ENCODE measurements around the gene PLEKHM2. TPM values are rescaled to one million over a fixed set of nuclear protein-coding genes. Genes with fewer than 3 reads are reported as not detected.
A peak's percentile ranks its signal among the peaks of the same experiment; 100 is the strongest.

The PLEKHM2 gene
- total RNA-seq, 4 donors from 2014 or later, result 34.6 to 57.9 (median 42.4) TPM

DNA sequence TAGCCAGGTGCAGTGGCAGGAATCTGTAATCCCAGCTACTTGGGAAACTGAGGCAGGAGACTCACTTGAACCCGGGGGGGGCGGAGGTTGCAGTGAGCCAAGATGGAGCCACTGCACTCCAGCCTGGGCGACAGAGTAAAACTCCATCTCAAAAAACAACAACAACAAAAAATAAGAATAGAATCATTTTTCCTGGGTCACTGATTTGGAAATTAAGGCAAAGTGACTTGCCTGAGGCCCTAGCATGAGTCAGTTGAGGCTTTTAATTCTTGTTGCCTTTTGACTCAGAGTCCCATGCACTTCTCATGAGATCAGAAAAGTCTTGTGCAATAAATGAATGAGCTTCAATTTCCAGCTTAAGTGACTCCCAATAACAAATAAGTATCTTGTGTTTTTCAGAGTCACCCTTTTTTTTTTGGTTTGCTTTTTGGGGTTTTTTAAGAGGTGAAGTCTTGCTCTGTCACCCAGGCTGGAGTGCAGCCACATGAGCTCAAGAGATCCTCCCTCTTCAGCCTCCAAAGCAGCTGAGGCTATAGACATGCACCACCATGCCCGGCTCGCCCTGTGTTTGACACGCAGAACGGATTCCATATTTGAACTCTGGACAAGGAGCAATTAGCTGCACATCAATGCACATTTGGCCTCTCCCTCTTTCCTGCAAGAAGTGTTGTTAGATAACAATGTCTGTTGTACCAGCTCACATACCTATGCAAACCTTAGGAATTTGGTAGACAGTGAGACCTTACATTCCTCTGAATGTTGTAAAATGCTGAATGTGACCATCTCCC is 3.4 kb upstream of the PLEKHM2 start:
- 55 to 70% methylated on average over 7 of the region's 7 CpGs for WGBS, 2 donors
- Histone ChIP-seq H3K36me3 (no peaks in the 10 kb centered on the region), H3K27ac (peak overlapping the region; percentile 85 to 100 (median 98)), H3K9me3 (no peaks in the 10 kb centered on the region), H3K4me1 (peaks cover 21 to 56% (median 24%) of the 10 kb centered on the region in 3 donors), H3K27me3 (no peaks in the 10 kb centered on the region), H3K4me3 (no peak overlapping the region)
- TF ChIP-seq, protein P1, sequence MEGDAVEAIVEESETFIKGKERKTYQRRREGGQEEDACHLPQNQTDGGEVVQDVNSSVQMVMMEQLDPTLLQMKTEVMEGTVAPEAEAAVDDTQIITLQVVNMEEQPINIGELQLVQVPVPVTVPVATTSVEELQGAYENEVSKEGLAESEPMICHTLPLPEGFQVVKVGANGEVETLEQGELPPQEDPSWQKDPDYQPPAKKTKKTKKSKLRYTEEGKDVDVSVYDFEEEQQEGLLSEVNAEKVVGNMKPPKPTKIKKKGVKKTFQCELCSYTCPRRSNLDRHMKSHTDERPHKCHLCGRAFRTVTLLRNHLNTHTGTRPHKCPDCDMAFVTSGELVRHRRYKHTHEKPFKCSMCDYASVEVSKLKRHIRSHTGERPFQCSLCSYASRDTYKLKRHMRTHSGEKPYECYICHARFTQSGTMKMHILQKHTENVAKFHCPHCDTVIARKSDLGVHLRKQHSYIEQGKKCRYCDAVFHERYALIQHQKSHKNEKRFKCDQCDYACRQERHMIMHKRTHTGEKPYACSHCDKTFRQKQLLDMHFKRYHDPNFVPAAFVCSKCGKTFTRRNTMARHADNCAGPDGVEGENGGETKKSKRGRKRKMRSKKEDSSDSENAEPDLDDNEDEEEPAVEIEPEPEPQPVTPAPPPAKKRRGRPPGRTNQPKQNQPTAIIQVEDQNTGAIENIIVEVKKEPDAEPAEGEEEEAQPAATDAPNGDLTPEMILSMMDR (IDR thresholded peaks at IDR 0.05), result no peak
- TF ChIP-seq POLR2A (IDR thresholded peaks at IDR 0.05), result no peak
- DNase-seq, result no peak
- intact Hi-C loops (cut with DNase I), result loop anchor here (5.0 kb wide), 1 partner anchor 63 kb away; the partner anchor contains the start of gene DDI2

DNA sequence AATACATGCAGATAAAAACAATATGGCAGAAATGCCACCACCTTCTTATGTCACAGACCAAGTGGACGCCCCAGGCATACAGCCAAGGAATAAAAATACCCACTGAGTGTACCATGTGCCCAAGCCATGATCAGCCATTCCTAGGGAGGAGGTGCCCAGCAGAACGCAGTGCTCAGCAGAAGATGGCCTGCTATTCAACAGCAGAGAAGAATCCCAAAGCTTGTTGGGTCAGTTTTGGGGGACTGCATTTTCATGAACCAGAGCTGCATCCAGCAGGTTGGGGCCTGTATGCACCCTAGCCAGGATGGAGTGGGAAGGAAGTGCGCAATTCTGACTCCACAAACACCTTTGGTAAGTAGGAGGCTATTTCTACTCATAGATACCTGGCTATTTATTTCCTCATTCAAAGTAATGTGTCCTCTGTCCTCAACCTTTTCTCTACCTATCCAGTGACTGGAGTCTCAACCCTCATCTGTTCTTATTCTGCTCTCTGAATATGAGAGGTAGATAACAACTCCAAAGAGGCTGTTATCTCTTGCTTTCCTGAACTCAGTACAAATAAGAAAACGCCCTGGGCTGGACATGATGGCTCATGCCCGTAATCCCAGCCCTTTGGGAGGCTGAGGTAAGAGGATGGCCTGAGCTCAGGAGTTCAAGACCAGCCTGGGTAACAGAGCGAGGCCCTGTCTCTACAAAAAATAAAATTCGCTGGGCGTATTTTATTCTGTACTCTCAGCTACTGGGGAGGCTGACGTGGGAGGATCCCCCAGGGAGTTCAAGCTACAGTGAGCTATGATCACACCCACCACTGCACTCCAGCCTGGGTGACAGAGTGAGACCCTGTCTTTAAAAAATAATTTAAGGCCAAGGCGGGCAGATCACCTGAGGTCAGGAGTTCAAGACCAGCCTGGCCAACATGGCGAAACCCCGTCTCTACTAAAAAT is 2.5 kb upstream of the PLEKHM2 start:
- no peaks in the 10 kb centered on the region for H3K27me3 ChIP-seq
- DNase-seq, result no peak
- peaks cover 21 to 65% (median 24%) of the 10 kb centered on the region in 3 donors for H3K4me1 ChIP-seq
- H3K4me3 ChIP-seq, result no peak overlapping the region
- peak overlapping the region; percentile 85 to 100 (median 98) for H3K27ac ChIP-seq
- TF ChIP-seq POLR2A (IDR thresholded peaks at IDR 0.05), result no peak
- TF ChIP-seq, protein P1 (IDR thresholded peaks at IDR 0.05), result no peak
- 62 to 64% methylated on average over 7 of the region's 12 CpGs for WGBS, 2 donors
- no peaks in the 10 kb centered on the region for H3K9me3 ChIP-seq
- intact Hi-C loops (cut with DNase I), result loop anchor here (5.0 kb wide), 1 partner anchor 64 kb away; the partner anchor contains the start of gene DDI2
- H3K36me3 ChIP-seq, result no peaks in the 10 kb centered on the region

DNA sequence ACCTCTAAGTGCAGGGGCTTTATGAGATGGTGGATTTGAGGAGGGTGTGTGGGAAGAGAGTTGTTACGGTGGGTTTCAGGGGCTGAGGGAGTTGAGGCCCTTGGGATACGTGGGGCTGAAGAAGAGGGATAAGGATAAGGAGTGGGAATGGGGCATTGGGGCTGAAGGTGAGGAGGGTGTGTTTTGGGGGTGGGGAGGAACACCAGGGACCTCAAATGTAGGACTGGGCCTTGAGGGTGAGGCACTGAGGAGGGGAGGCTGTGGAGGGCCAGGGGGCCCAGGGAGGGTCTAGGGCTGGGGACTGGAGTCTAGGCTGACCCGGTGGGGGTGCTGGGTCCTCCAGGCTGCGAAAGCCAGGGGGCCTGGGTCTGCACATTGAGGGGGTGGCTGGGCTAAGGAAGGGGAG is 1.2 kb upstream of the PLEKHM2 start:
- peak overlapping the region; percentile 93 to 100 (median 98) for H3K27ac ChIP-seq
- no peak for DNase-seq
- no peak overlapping the region for H3K4me3 ChIP-seq
- no peaks in the 10 kb centered on the region for H3K27me3 ChIP-seq
- WGBS, 2 donors, result 90 to 93% methylated on average over 4 of the region's 4 CpGs
- peaks cover 21 to 76% (median 26%) of the 10 kb centered on the region in 3 donors for H3K4me1 ChIP-seq
- intact Hi-C loops (cut with DNase I), result loop anchor here (5.0 kb wide), 1 partner anchor 66 kb away; the partner anchor contains the start of gene DDI2
- H3K36me3 ChIP-seq, result no peaks in the 10 kb centered on the region
- TF ChIP-seq, protein P1 (IDR thresholded peaks at IDR 0.05), result no peak
- TF ChIP-seq POLR2A (IDR thresholded peaks at IDR 0.05), result no peak
- H3K9me3 ChIP-seq, result no peaks in the 10 kb centered on the region

DNA sequence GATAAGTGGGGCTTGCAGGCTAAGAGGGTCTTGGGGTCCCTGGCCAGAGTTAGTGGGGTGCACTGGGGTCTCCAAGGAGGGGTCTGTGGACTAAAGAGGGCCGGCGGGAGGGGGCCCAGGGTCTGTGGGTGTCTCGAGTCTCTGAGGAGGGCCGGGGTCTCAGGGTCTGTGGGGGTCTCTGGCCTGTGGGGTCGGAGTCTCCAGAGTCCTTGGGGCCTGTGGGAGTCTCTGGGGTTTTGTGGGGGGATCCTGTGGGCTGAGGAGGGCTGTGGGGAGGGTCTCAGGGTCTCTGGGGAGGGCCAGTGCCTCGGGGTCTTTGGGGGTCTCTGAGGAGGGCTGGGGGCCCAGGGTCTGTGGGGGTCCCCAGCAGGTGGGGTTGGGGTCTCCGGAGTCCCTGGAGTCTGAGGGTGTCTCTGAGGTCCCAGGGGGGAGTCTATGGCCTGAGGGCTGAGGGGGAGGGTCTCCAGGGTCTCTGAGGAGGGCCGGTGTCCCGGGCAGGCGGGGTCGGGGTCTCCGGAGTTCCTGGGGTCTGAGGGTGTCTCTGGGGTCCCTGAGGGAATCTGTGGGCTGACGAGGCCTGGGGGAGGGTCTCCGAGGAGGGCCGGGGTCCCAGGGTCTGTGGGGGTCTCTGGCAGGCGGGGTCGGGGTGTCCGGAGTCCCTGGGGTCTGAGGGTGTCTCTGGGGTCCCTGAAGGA is 628 bp upstream of the PLEKHM2 start:
- Histone ChIP-seq H3K27me3 (no peaks in the 10 kb centered on the region), H3K4me3 (peak overlapping the region; percentile 66 to 94 (median 82)), H3K9me3 (no peaks in the 10 kb centered on the region), H3K4me1 (peaks cover 21 to 76% (median 26%) of the 10 kb centered on the region in 3 donors), H3K27ac (peak overlapping the region; percentile 93 to 100 (median 98)), H3K36me3 (no peaks in the 10 kb centered on the region)
- TF ChIP-seq, protein P1 (IDR thresholded peaks at IDR 0.05), result no peak
- no peak for TF ChIP-seq POLR2A (IDR thresholded peaks at IDR 0.05)
- WGBS, 2 donors, result 65 to 75% methylated on average over 5 to 6 of the region's 18 CpGs
- no peak for DNase-seq
- intact Hi-C loops (cut with DNase I), result loop anchor here (5.0 kb wide), 1 partner anchor 66 kb away; the partner anchor contains the start of gene DDI2
